GM21423 (cell line): ENCODE results near the gene ATF6.
"Not testable (repeated sequence)": the region's sequence is repeated elsewhere in the genome, so short reads cannot be mapped to it uniquely, and the experiment has no call there.

Experiments
- ATAC-seq: cut with Tn5 transposase; IDR thresholded peaks from one replicate; pipeline ENCODE4 v1.9.1; 2021; ENCODE audit warnings: mild to moderate bottlenecking, moderate library complexity; ENCODE audit not compliant: unreplicated experiment

The ATF6 gene

DNA sequence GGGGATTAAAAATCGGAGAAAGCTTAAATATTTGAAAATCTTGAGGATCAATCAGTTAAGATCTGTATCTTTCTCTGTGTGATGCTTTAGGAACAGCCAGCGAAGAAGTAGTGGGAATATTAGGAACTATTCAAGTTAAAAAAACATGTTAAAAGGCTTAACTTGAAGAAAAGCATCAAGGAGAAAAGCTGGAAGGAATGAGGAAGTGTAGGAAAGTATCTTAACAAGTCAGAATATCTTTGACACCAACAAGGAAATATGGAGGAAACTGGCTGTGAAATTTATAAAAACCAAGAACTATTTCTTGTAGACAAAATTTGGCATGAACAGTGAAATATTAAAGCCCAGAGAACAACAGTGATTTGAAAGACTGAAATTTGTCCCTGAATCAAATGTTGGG is 60.4 kb downstream of the ATF6 start:
- ATAC-seq = no peak

DNA sequence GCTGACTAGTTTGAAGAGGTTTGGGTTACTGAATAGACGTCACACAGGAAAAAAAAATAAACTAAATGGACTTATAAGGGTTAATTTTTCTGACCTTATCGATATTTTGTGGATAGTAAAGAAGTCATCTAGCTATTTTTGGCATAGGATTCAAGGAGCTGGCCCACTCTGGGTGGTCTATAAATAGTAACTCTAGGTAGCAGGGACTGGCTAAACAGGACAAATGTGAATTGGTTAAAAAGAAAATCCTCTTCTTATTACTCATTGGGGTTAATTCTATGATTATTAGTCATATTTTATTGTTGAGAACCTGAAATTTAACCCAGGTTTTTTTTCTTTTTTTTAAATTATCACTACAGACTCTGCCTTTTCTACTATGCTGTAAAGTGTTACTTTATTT is 61.7 kb downstream of the ATF6 start:
- ATAC-seq = no peak

DNA sequence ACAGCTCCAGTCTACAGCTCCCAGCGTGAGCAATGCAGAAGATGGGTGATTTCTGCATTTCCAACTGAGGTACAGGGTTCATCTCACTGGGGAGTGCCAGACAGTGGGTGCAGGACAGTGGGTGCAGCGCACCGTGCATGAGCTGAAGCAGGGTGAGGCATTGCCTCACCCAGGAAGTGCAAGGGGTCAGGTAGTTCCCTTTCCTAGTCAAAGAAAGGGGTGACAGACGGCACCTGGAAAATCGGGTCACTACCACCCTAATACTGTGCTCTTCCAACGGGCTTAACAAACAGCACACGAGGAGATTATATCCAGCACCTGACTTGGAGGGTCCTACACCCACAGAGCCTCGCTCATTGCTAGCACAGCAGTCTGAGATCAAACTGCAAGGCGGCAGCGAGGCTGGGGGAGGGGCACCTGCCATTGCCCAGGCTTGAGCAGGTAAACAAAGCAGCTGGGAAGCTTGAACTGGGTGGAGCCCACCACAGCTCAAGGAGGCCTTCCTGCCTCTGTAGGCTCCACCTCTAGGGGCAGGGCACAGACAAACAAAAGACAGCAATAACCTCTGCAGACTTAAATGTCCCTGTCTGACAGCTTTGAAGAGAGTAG is 66.3 kb downstream of the ATF6 start:
- ATAC-seq = not testable (repeated sequence)

DNA sequence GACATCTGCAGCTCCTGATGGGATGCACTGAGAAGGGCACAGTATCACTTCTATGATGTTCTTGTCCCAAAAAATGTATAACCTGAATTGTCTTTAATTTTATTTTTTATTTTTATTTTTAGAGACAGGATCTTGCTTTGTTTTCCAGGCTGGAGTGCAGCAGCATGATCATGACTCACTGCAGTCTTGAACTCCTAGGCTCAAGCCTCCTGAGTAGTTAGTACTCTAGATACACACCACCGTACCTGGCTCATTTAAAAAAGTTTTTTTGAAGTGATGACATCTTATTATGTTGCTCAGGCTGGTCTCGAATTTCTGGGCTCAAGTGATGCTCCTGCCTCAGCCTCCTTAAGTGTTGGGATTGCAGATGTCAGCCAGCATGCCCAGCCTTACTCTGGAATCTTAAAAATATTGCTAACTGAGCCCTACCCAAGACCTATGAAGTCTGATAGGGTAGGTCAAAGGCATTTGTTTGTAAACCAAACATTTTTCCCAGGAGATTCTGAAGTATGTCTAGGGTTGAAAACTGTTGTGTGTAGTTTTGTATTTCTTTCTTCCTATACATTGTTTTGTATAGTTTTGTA is 68.9 kb downstream of the ATF6 start:
- no peak for ATAC-seq

DNA sequence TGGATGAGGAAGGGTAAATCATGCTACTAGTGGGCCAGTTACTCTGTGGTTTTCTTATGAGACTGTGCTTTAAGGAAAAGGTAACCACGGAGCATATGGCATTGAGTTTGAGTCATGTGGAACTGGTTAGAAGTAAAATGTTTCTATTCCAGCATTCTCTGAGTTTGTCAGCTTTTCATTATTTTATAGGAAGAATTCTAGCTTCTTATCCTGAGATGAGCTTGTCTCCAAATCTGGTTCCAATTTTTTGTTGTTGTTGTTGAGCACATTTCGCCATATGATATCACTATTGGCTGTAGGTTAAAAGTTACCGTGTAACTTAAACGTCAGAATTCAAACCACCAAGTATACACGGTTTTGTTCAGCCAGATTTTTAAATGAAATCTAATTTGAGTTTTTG is 69.9 kb downstream of the ATF6 start:
- ATAC-seq = no peak

DNA sequence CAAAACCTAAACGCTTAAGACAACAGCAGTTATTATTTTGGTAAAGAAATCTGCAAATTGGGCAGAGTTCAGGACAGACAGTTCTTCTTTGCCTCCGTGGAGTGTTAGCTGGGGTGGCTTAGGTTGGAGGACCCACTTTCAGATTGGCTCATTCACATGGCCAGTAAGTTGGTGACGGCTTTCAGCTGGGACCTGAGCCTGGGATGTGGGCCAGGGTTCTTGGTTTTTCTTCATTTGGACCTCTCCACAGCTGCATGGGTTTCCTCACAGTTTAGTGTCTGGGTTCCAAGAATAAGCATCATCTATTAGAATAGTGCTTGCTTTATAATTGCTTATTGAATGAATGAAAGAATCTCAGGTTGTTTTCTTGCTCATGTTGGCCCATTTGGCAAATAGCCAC is 72.2 kb downstream of the ATF6 start:
- ATAC-seq = no peak

DNA sequence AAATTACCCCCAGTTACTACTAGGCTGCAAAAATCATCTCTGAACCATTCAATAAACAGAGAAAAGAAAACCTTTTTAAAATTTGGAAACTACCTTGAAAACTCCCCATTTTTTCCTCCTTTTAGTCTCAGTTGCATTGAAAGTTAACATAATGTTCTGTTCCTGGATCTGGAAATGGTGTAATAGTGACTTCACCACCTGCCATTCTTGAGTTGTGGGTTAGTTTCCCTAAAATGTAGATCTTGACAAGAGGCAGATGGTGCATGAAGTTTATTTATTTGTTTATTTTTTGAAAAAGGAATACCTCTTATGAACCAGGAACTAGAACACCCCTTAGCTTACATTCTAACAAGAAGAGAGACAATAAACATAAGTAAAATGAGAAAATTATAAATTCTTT is 72.8 kb downstream of the ATF6 start:
- ATAC-seq = no peak

DNA sequence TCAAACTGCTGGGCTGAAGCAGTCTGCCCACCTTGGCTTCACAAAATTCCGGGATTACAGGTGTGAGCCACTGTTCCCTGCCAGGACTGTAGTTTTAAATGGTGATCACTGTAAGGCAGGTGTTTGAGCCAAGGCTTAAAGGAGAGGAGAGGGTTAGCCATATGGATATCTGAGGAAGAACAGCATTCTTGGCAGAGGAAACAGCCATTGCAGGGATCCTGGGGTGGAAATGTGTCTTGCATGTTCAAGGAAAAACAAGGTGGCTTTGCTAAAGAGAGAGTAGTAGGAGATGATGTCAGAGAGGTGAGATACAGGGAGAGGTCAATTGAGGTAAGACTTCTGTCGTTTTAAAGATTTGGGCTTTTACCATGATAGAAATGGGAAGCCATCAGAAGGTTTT is 73.5 kb downstream of the ATF6 start:
- no peak for ATAC-seq

DNA sequence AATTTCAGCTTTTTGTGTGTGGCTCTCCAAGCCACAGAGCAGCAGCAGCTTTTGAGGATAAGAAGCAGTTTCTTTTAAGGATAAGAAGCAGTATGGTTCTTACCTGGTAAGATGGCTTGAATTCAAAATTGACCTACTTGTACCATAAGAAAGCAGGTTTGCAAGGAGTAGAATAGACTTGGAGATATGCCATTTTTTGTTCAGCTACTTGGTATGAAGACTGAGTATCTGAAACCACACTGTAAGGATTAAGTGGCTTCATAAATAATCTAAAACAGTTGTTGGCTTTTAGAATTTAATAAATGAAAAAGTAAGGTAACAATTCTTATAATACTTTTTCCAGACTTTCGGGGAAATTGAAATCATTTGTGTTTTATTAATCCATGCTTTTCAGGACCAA is 74.2 kb downstream of the ATF6 start:
- no peak for ATAC-seq

DNA sequence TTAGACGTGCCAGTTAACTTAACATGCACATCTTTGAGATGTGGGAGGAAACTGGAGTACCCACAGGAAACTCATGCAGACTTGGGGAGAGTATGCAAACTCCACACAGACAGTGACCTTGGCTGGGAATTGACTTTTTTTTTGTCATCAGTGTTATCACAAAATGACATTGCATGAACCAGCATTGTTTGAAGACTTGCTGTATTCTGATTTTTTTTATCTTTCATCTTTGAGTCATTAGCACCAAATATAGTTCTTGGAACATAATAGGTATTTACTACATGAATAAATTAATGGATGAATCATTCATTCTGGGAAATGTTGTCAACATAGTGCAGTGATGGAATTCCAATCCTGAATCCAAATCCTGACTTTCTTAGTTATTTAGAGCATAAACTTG is 77.0 kb downstream of the ATF6 start:
- ATAC-seq = no peak

DNA sequence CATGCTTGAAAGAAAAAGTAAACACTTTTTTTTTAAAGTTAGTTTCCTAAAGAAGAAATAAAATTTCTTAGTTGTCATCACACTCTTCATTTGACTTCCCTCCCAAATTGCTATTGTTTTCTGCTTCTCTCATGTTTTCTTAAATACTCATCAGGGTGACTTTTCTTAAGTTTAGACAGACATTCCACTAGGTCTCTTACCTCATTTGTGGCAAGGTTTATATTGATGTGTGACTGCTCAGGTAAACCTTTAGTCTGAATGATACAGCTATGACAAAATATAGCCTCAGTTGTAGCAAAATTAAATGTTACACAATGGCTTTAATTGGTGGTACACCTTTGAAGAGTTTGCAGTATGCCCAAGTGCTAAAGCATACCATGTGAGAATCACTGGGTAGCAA is 78.6 kb downstream of the ATF6 start:
- no peak for ATAC-seq

DNA sequence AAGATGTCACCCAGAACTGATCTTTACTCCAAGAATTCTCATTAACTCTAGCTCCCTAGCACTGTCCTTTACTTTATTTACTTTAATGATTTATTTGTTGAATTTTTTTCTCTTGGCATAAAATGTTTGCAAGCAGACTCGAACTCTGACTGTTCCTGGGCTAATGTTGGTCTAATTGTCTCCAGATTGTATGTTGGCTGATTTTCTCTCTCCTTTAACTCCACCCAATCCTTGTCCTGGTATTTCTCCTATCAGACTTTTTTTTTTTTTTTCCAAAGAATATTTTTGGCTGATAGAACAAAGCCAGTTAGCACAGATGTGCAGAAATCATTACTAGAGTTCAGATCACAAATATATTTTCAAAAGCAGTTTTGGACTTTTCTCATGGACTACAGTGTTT is 82.6 kb downstream of the ATF6 start:
- no peak for ATAC-seq

DNA sequence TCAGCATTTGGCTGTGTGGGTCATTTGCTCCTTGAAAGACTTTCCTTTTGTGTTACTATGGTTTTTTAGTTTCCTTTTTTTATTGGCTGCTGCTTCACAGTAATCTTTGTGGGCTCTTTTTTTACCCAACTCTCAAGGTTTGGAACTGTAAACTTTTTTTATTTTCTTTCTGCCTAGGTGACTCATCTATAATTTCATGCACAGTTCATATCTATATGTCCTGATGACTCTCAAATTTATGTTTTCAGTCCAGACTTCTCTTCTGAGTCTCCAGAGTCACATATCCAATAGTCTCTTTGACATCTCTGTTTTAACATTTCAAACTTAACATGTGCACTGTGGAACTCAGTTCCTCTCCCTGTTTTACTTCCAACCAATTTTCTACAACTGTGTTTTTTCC is 83.4 kb downstream of the ATF6 start:
- ATAC-seq = no peak

DNA sequence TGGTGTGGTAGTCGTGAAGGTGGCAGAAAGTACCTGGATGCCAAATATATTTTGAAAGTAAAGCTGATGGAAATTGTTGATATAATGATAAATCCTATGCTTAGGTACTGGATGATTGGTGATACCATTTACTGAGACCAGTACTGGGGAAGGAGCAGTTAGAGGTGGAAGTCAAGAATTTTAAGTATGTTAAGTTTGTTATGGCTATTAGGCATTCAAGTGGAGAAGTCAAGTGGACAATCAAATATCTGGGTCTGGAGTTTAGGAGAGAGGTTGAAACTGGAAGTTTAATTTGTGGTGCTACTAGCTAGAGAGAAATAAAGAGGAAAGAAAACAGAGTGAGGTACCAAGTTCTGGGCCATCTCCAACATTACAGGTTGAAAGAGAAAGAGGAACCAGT is 89.1 kb downstream of the ATF6 start:
- ATAC-seq = no peak

DNA sequence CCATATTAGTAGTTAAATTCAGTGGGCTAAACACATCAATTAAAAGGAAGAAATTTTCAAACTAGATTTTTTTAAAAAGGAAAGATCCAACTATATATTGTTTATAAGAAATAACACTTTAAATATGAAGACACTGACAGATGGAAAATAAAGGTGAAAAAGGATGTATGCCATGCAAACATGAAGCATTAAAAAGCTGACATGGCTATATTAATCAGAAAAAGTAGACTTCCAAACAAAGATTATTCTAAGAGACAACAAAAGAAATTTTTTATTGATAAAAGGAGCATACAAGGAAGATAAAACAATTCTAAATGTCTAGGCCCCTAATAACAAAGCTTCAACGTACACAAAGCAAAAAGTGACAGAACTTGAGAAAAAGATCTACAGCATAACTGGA is 92.2 kb downstream of the ATF6 start:
- ATAC-seq = no peak

DNA sequence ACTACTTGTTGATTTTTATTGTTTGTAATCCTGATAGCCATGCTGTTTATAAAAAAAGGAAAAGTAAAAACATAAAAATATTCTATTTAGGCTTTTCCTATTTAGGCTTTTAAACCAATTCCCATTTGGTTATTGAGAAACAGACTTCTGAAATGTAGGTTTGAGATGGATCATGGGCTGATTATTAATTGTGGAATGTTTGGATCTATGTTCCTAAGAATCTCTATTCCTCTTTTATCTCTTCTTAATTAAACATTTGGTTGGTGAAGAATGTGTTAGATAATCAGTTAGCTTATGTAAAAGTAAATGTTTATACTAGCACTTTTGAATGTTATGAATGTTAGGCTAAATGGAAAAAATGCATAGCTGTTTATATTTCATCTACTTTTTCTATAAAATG is 97.4 kb downstream of the ATF6 start:
- no peak for ATAC-seq

DNA sequence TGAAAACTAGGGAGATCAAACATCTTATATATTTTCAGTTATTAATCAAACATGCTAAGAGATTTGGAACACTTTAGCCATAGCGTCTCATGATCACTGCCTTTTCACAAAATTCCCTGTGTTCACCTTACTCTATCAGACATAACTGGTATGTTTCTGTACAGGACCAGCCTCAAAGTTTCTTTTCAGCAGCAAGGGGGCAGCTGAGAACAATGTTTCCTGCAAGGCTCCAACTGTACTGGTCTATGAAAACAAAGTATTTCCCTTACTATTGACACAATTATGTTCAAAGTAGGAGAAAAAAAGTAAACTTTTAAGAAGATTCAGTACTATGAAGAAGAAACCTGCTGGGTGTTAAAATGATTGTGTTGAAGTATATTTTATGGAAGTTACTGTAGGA is 98.5 kb downstream of the ATF6 start:
- no peak for ATAC-seq

DNA sequence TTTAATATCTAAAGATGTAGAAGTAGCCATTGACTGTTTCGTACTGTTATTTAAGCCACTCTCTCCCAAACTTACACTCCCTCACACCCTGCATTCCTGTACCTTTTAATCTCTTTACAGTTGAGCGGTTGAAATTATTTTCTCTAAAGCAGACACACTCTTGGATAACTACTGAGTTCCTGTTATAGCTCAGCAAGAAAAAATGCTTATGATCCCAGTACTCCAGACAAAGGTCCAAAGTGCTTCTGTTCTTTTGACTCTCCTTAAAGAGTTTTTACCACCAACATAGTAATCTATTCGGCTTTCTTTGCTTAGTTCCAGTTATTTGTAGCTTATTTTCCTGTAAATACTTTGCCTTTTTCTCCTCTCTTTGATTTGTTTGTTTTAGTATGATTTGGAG is 100.1 kb downstream of the ATF6 start:
- no peak for ATAC-seq

DNA sequence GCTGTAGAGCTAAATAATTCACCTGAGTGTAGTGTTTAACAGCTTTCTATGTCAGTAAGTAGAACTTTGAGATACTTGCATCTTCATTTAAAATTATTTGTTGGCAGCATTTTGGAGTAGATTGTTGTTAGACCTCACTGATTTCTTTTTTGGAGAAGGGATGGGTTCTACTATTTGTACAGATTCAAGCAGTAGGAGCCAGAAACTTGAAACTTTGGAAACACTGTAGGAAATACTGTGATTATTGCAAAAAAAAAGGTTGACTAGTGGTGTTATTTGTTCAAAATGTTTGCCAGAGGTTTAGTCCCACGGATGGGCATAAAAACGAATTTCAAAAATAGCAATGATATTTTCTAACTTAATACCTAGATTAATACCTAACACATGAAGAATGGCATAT is 102.7 kb downstream of the ATF6 start:
- no peak for ATAC-seq

DNA sequence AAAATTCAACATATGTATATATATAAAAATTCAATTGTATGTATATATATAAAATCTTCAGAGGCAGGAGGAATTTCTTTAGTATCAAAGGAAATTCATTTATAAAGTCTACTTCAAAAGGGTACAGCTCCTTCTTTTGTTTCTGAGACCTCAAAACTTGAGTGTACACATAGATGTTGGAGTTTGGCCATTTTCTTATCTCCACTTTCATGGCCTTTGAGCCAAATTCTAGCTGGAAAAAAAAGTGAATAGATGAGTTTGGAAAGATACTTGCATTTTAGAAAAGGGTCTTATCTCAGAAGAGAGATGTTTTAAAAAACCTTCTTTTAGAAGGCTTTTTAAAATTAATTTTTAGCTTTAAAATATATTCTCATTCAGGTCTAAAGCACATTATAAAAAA is 103.2 kb downstream of the ATF6 start:
- ATAC-seq = no peak

DNA sequence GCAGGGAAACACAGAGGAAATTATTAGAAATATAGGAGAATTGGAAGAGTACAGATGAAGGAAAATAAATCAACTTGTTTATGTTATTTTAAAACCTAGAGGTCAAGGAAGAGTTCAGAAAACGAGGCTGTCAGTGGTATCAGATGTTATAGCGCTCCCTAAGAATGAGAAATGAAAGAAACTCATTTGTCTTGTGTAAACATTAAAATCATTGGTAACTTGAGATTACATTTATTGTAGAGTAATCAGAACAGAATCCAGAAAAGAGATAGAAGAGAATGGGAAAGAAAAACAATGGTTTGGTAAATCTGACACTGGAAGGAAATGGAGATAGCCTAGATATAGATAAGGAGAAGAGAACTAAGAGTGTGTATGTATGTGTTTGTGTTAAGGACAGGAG is 106.4 kb downstream of the ATF6 start:
- no peak for ATAC-seq

DNA sequence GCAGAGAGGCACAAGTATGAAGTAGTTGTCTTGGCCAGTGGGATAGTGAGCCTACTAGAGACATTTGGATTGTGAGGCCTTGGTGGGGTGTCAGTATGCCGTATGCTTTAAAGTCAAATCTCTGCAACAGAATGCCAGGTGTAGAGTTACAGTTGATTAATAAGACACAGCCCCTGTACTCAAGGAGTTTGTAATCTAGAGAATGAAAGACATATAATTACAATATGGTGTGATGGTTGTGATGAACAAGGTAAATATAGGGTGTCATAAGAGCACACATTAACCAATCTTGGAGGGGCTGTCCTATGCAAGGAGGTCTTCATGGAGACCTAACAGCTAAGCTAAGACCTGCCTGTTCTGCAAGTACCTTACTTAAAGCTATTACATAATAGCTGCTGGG is 113.1 kb downstream of the ATF6 start:
- no peak for ATAC-seq

DNA sequence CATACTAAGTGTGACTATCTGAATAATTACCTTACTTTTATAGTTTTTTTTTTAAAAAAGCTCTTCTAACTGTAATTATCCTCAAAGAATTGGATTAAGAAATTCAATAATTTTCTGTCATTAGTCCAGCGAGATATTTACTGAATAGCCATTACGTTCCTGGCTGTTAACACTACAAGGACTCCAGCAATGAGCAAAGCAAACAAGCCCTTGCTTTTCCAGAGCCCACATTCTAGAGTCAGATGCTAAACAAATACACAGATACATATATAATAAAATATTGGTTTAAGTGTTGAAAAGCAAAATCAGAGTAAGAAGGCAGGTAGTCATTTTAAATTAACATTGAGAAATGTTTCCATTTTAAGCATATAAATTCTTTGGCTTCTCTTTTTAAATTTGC is 118.4 kb downstream of the ATF6 start:
- no peak for ATAC-seq
